AG09319 (cell line): ENCODE measurements around the gene PTTG2.

ENCODE experiments used
- DNase-seq: peaks from one replicate; pipeline ENCODE4 v3.0.0-alpha.2; 2010; ENCODE audit warnings: low read depth; ENCODE audit errors: extremely low read depth
- CTCF ChIP-seq: IDR thresholded peaks from 2 replicates; pipeline ENCODE4 v1.5.1; 2011; ENCODE audit warnings: low read depth, mild to moderate bottlenecking, inconsistent platforms, low read length, moderate library complexity

PTTG2 gene

DNA sequence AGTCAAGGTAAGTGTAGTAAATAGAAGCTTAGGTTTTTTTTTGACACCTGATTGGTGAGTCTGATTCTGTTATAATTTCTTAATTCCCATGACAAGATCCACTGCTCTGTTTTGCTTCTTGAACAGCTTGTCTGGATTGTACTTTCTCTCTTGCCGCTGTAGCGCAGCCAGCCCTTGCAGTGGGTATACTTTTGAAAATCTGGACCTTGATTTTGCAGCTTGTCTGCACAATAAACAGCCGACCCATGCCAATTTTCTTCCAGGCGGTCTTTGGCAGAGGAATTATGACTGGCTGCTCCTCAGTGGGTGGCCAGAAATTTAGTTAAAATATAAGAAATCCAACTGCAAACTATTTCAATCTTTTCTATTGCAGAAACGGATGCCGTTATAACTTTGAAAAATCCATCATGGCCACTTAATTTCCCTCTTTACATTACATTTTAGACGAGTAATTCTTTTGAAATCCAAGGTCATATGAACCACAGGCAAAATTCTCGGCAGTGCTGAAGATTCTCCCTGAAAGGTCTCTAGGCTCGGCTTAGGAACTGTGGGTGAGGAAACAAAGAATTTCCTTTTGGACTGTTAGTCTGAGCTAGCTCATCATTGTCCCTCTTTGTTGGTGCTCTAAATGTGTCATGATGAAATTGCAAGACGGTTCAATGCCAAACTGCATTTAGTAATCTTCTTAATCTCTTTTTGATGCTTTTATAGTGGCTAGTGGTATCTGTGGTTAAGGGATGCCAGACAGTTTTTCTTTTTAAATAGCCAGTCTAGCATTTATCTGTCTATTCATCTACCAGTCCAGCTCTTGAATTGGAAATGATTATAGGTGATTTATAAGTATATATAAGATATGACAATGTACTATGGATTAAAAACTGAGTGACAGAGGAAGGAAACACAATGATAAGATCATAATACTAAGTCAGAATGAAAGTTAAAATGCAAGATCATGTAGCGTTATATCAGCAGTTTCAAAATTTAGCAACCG lies 31.5 kb upstream of the PTTG2 start:
- no peak for TF ChIP-seq CTCF
- no peak for DNase-seq

GRCh38 chr4:37934096-37934495 lies 26.1 kb upstream of the PTTG2 start:
- TF ChIP-seq CTCF, result no peak
- DNase-seq, result no peak

DNA sequence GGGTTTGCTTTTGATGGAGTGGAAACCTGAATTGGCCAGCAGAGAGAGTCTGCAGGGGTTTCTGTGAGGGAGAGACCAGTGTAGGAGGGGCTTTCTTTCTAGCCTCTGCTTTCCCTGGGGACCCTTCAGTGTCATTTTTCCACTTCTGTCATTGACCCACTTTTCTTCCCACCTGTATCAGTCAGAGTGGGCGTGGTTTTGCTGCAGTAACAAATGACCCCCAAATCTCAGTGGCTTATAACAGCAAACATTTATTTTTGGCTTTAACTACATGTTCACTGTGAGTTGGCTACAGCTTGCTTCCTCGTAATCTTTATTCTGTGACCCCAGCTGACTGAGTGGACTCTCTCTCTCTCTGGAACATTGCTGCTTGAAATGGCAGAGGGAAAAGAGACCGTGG lies 25.6 kb upstream of the PTTG2 start:
- TF ChIP-seq CTCF, result no peak
- DNase-seq, result no peak

DNA sequence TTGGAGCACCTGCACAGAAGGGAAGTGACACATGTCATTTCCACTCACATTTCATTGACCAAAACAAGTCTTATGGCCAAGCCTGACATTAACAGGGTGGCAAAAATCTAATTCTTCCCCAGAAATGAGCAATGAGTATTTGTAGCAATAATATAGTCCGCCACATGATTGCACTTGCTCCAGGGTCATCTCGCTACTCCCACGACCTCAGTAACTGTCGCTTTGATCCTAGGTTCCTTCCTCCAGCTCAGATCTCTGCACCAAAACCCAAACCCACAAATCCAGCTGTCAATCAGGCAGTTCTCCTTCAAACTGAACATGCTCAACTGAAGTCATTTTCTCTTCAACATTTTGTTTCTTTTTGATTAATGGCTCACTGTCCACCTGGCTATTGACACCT lies 25.2 kb upstream of the PTTG2 start:
- no peak for TF ChIP-seq CTCF
- DNase-seq, result no peak

DNA sequence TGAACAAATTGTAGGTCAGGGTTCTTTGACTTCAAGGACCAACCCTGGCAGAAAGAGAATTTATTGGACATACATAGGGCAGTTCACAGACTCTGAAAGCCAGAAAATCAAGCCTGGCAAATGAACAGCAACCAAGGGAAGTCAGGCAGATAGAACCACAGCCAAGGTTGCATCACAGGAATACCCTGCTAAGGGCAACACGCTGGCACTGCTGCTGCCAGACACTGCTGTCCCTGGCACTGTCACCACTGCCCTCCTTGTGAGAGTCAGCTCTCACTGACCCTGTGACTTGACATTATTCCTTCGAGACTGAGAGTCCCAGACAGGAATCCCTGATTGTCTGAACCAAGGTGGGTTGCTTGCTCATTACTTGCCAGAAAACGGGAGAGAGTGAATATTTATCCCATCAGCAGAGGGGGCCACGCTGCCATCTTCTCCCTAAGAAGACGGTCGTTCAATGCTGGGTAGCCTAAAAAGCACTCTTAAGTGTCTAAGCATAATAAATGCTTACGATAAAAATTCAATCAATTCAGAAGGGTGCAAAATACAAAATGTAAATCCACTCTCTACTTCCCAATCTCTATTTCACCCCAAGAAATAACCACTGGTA lies 23.2 kb upstream of the PTTG2 start:
- TF ChIP-seq CTCF, result no peak
- DNase-seq, result no peak

DNA sequence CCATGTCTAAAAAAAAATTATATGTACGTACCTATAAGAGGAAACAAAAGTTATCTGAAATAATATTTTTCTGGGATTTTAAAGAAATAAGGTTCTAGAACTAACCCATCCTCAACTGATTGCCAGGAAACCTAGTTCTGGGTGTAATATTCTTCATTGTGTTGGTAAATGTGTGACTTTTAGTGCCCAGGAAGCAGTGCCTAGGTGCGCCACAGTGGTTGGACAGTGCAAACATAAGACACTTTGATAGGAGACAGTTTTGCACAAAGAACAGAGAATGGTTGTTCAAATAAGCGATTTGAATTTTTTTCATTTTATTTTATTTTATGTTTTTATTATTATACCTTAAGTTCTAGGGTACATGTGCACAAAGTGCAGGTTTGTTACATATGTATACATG lies 22.0 kb upstream of the PTTG2 start:
- no peak for DNase-seq
- TF ChIP-seq CTCF, result no peak

DNA sequence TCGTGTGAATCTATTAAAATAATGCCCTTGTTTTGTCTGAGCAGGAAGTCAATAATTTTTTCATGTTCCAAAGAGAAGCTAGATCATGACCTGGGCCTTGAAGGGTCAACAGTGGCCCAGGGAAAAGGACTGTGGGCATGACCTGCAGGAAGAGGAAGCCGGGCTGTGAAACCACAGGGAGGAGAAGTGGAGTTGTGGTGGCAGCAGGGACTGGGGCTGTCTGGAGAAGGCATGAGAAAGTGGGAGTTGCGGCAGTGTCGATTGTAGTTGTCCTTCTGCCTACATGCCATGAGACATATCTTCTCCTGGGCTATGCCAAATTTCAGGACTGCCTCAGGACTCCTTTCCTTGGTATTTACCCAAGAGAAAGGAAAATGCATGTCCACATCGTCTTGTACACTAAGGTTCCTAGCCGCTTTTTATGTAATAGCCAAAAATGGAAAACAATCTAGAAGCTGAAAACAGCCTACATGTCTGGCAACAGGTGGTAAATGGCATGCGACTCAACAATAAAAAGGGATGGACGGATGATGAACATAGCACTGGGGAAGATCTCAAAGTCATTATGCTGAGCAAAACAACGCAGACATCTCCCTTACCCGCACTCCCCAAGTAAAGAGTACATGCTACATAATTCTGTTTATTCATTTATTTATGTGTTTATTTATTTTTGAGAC lies 13.6 kb upstream of the PTTG2 start:
- DNase-seq, result no peak
- TF ChIP-seq CTCF, result no peak
